Gastrocnemius medialis (tissue), 4 donors: ENCODE data around the gene UPK3A. TPM values are rescaled to one million over a fixed set of nuclear protein-coding genes. Genes with fewer than 3 reads are reported as not detected.
A peak's percentile ranks its signal among the peaks of the same experiment; 100 is the strongest.

ENCODE experiments used
- ATAC-seq, 2 donors: fragments of 150-250 bp; one replicate each; pipeline ENCODE4 v1.9.1; 2016
- DNase-seq, 2 donors: peaks; one replicate each; pipeline ENCODE4 v3.0.0-alpha.2; 2019
- H3K27ac ChIP-seq, 4 donors: fragments of 200-600 bp; sonication (generic); 1 replicate in 1 of 4; 2 replicates in 3 of 4; pipeline ENCODE4 v1.5.1; 2016 to 2018; ENCODE audit warnings: mild to moderate bottlenecking in 2 of 4, moderate library complexity in 1 of 4
- H3K27me3 ChIP-seq, 3 donors: fragments of 200-600 bp; sonication (generic) in 2 of 3; 1 replicate in 1 of 3; 2 replicates in 2 of 3; pipeline versions ENCODE4 v1.5.1 to v1.6.0; 2016 to 2019; ENCODE audit warnings: mild to moderate bottlenecking in 1 of 3, moderate library complexity in 1 of 3
- H3K36me3 ChIP-seq, 2 donors: fragments of 200-600 bp; sonication (generic) in 1 of 2; one replicate each; pipeline ENCODE4 v1.5.1; 2017 to 2018
- H3K4me1 ChIP-seq, 2 donors: fragments of 200-600 bp; sonication (generic) in 1 of 2; one replicate each; pipeline ENCODE4 v1.5.1; 2016 to 2017; ENCODE audit warnings: mild to moderate bottlenecking in 2 of 2
- H3K4me3 ChIP-seq, 4 donors: fragments of 200-600 bp; sonication (generic) in 3 of 4; 1 replicate in 1 of 4; 2 replicates in 3 of 4; pipeline ENCODE4 v1.5.1; 2016 to 2019; ENCODE audit warnings: mild to moderate bottlenecking in 2 of 4
- H3K9me3 ChIP-seq, 3 donors: fragments of 200-600 bp; sonication (generic) in 2 of 3; 1 replicate in 1 of 3; 2 replicates in 2 of 3; pipeline ENCODE4 v1.5.1; 2016 to 2019
- POLR2A ChIP-seq, 2 donors: fragments of 450-650 bp; IDR thresholded peaks; one replicate each; pipeline ENCODE4 v1.6.1; 2017; ENCODE audit warnings: antibody characterized with exemption in 2 of 2, mild to moderate bottlenecking in 2 of 2, moderate library complexity in 2 of 2
- in situ Hi-C, 4 donors: fragments of 200-750 bp; cut with MboI; loops; one replicate each; pipeline versions ENCODE4 v1.15.0 to v1.8.0; 2017; ENCODE audit warnings: low sequenced_read_pairs in 4 of 4
- intact Hi-C: fragments of 100-400 bp; cut with DNase I; formaldehyde crosslinking; loops from one replicate; pipeline ENCODE4 v1.15.1; 2023; ENCODE audit warnings: low total_unique reads
- total RNA-seq, 4 donors: library from RNA; depleted of rRNA; stranded (reverse); fragments of >200 nt; gene quantifications; one replicate each; pipeline versions ENCODE4 v1.1.0 to v1.2.3, GENCODE V29; 2016
- TF ChIP-seq, protein P1 (sequence below), 5 experiments: fragments of 450-650 bp in 3 of 5; fragments of 200-600 bp in 2 of 5; sonication (generic) in 2 of 5; IDR thresholded peaks in 4 of 5; conservative IDR thresholded peaks in 1 of 5; 1 replicate in 4 of 5; 2 replicates in 1 of 5; pipeline ENCODE4 v1.5.1; 2016 to 2019; ENCODE audit warnings: antibody characterized with exemption in 5 of 5, mild to moderate bottlenecking in 3 of 5, moderate library complexity in 3 of 5

The UPK3A gene
- total RNA-seq, 4 donors from 2014 or later = 0.70 to 6.4 (median 2.1) TPM

DNA sequence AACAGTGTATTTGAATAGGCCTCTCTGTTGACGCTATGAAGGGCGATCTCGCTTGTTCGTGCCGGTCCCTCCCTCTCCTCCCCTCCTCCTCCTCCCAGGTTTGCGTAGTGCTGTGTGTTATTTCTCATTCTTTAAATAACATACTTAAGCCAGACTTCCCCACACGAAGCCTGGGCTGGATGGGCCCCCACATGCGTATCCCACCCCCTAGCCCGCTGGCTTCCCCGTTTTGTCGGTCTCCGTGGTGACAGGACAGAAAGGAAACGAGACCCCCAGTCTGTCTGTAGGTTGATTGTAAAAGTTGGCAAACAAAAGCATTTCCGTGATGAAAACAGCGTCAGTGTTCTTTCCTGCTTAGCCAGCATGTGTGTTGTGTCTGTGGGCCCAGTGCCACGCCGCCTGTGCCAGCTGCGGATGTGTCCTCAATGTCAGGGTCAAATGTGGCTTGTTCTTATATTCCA lies 52.3 kb downstream of the UPK3A start:
- ATAC-seq = peak; percentile 12 to 20
- Histone ChIP-seq H3K27ac (peak overlapping the region; percentile 88 to 91 (median 90)), H3K4me3 (peak overlapping the region in 1 of 4 donors; percentile 23), H3K27me3 (no peaks in the 10 kb centered on the region), H3K36me3 (peaks cover 0 to 25% of the 10 kb centered on the region in 2 donors), H3K9me3 (no peaks in the 10 kb centered on the region), H3K4me1 (peaks cover 53 to 62% of the 10 kb centered on the region in 2 donors)
- intact Hi-C loops (loop anchor here (1.0 to 2.0 kb wide), 2 partner anchors 66 to 98 kb away; no protein-coding TSS in a partner anchor), in situ Hi-C loops (no loop called here)
- TF ChIP-seq POLR2A (IDR thresholded peaks at IDR 0.05) = no peak
- TF ChIP-seq, protein P1, sequence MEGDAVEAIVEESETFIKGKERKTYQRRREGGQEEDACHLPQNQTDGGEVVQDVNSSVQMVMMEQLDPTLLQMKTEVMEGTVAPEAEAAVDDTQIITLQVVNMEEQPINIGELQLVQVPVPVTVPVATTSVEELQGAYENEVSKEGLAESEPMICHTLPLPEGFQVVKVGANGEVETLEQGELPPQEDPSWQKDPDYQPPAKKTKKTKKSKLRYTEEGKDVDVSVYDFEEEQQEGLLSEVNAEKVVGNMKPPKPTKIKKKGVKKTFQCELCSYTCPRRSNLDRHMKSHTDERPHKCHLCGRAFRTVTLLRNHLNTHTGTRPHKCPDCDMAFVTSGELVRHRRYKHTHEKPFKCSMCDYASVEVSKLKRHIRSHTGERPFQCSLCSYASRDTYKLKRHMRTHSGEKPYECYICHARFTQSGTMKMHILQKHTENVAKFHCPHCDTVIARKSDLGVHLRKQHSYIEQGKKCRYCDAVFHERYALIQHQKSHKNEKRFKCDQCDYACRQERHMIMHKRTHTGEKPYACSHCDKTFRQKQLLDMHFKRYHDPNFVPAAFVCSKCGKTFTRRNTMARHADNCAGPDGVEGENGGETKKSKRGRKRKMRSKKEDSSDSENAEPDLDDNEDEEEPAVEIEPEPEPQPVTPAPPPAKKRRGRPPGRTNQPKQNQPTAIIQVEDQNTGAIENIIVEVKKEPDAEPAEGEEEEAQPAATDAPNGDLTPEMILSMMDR (IDR thresholded peaks at IDR 0.05 in 4 of 5, conservative IDR thresholded peaks at IDR 0.05 in 1 of 5) = no peak
- peak; percentile 60 to 85 for DNase-seq

- H3K9me3 ChIP-seq = no peaks in the 10 kb centered on the region
- peaks cover 47 to 56% of the 10 kb centered on the region in 2 donors for H3K4me1 ChIP-seq
- in situ Hi-C loops = no loop called here
- peaks cover 0 to 28% of the 10 kb centered on the region in 2 donors for H3K36me3 ChIP-seq
- DNase-seq (no peak), ATAC-seq (no peak)
- peak overlapping the region; percentile 88 to 91 (median 90) for H3K27ac ChIP-seq
- intact Hi-C loops = loop anchor here (1.0 to 2.0 kb wide), 2 partner anchors 67 to 98 kb away; no protein-coding TSS in a partner anchor
- TF ChIP-seq POLR2A (IDR thresholded peaks at IDR 0.05) = no peak
- TF ChIP-seq, protein P1 (IDR thresholded peaks at IDR 0.05 in 4 of 5, conservative IDR thresholded peaks at IDR 0.05 in 1 of 5) = no peak
- no peaks in the 10 kb centered on the region for H3K27me3 ChIP-seq
- no peak overlapping the region for H3K4me3 ChIP-seq
Observed at GRCh38 chr22:45337536-45337935, 52.8 kb downstream of the UPK3A start.

DNA sequence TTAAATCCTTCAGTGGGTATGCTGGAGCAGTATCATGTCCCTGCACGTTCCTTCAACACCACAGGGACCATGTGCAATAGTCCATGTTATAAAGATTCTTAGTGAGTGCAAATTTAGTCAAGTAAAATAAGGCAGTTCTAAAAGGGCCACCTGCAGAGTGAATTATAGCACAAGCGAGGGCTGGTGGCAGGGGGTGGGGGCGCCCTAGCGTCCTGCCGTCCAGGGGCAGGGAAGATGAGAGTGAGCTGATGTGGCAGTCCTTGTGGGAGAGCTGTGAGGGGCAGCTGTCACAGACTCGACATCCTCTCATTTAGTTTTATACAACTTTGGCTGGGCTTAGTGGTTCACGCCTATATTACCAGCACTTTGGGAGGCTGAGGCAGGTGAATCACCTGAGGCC lies 54.0 kb downstream of the UPK3A start:
- H3K4me3 ChIP-seq = no peak overlapping the region
- peaks cover 38 to 48% of the 10 kb centered on the region in 2 donors for H3K4me1 ChIP-seq
- H3K27me3 ChIP-seq = no peaks in the 10 kb centered on the region
- ATAC-seq (no peak), DNase-seq (no peak)
- no peak overlapping the region for H3K27ac ChIP-seq
- in situ Hi-C loops = no loop called here
- H3K36me3 ChIP-seq = peaks cover 0 to 28% of the 10 kb centered on the region in 2 donors
- intact Hi-C loops = no loop called here
- no peaks in the 10 kb centered on the region for H3K9me3 ChIP-seq
- TF ChIP-seq, protein P1 (IDR thresholded peaks at IDR 0.05 in 4 of 5, conservative IDR thresholded peaks at IDR 0.05 in 1 of 5) = no peak

GRCh38 chr22:45340323-45340722 lies 55.6 kb downstream of the UPK3A start:
- intact Hi-C loops (no loop called here), in situ Hi-C loops (no loop called here)
- no peak for DNase-seq
- Histone ChIP-seq H3K27me3 (no peaks in the 10 kb centered on the region), H3K9me3 (no peaks in the 10 kb centered on the region), H3K4me1 (peaks cover 25 to 32% of the 10 kb centered on the region in 2 donors), H3K4me3 (no peak overlapping the region), H3K36me3 (peaks cover 0 to 39% of the 10 kb centered on the region in 2 donors), H3K27ac (no peak overlapping the region)
- ATAC-seq = no peak
- TF ChIP-seq POLR2A (IDR thresholded peaks at IDR 0.05) = no peak

DNA sequence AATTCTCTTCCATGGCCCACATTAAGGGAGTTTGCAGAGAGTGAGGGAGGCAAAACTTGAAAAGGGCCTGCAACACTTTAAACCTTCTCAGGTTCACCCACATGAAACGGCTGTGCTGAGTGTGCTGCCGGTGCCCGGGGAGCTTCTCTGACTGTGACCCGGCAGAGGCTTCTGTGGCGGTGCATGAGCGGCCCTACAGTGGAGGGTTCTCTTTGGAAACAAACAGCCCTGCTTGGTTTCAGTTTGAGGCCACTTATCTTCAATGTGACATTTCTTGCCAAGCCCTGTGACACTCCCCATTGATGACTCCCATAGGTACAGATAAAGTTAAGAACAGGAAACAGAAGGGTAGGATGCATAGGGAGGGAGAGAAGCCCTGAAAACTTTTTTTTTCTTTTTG lies 56.7 kb downstream of the UPK3A start:
- peaks cover 14 to 21% of the 10 kb centered on the region in 2 donors for H3K4me1 ChIP-seq
- H3K4me3 ChIP-seq = no peak overlapping the region
- H3K27me3 ChIP-seq = no peaks in the 10 kb centered on the region
- TF ChIP-seq, protein P1 (IDR thresholded peaks at IDR 0.05 in 4 of 5, conservative IDR thresholded peaks at IDR 0.05 in 1 of 5) = no peak
- TF ChIP-seq POLR2A (IDR thresholded peaks at IDR 0.05) = no peak
- no peak overlapping the region for H3K27ac ChIP-seq
- DNase-seq (no peak), ATAC-seq (no peak)
- H3K36me3 ChIP-seq = peaks cover 0 to 39% of the 10 kb centered on the region in 2 donors
- H3K9me3 ChIP-seq = no peaks in the 10 kb centered on the region
- in situ Hi-C loops = no loop called here
- intact Hi-C loops = no loop called here
